Gastroesophageal sphincter (tissue), 4 donors: ENCODE measurements around the gene GPR63. TPM values are rescaled to one million over a fixed set of nuclear protein-coding genes. Genes with fewer than 3 reads are reported as not detected.
"Not testable (repeated sequence)": the region's sequence is repeated elsewhere in the genome, so short reads cannot be mapped to it uniquely, and the experiment has no call there.

Experiments used
- ATAC-seq: fragments of 150-250 bp; one replicate; pipeline ENCODE4 v1.9.1; 2016; ENCODE audit warnings: mild to moderate bottlenecking, moderate library complexity
- H3K27ac ChIP-seq, 4 donors: fragments of 200-600 bp; sonication (generic) in 3 of 4; 1 replicate in 3 of 4; 2 replicates in 1 of 4; pipeline ENCODE4 v1.5.1; 2016 to 2019
- H3K27me3 ChIP-seq: fragments of 200-600 bp; sonication (generic); one replicate; pipeline ENCODE4 v1.5.1; 2019
- H3K36me3 ChIP-seq, 2 donors: fragments of 200-600 bp; sonication (generic); one replicate each; pipeline ENCODE4 v1.5.1; 2019; ENCODE audit warnings: control low read depth in 1 of 2
- H3K4me1 ChIP-seq, 3 donors: fragments of 200-600 bp; sonication (generic); 1 replicate in 2 of 3; 2 replicates in 1 of 3; pipeline ENCODE4 v1.5.1; 2016 to 2019; ENCODE audit warnings: control low read depth in 2 of 3
- H3K4me3 ChIP-seq, 2 donors: fragments of 200-600 bp; sonication (generic); one replicate each; pipeline ENCODE4 v1.5.1; 2019; ENCODE audit warnings: mild to moderate bottlenecking in 1 of 2, moderate library complexity in 1 of 2
- H3K9me3 ChIP-seq, 3 donors: fragments of 200-600 bp; sonication (generic); one replicate each; pipeline ENCODE4 v1.5.1; 2017 to 2019; ENCODE audit warnings: control low read depth in 2 of 3
- CTCF ChIP-seq, 4 experiments: fragments of 200-600 bp in 2 of 4; fragments of 450-650 bp in 2 of 4; sonication (generic) in 1 of 4; IDR thresholded peaks; one replicate each; pipeline ENCODE4 v1.5.1; 2017 to 2019; ENCODE audit warnings: antibody characterized with exemption in 4 of 4, mild to moderate bottlenecking in 2 of 4, moderate library complexity in 2 of 4
- EP300 ChIP-seq: sonication (generic); formaldehyde crosslinking; IDR thresholded peaks from one replicate; pipeline ENCODE4 v1.6.1; 2017; ENCODE audit warnings: antibody characterized with exemption, mild to moderate bottlenecking
- POLR2A ChIP-seq, 2 donors: fragments of 450-650 bp; IDR thresholded peaks; one replicate each; pipeline ENCODE4 v1.6.1; 2017; ENCODE audit warnings: antibody characterized with exemption in 2 of 2, mild to moderate bottlenecking in 2 of 2, moderate library complexity in 1 of 2
- POLR2AphosphoS5 ChIP-seq: sonication (generic); formaldehyde crosslinking; IDR thresholded peaks from one replicate; pipeline ENCODE4 v1.6.1; 2017; ENCODE audit warnings: antibody characterized with exemption
- WGBS, 2 donors: methylation state at CpG; one replicate each; pipeline ENCODE4 v1.1.5; 2018; ENCODE audit warnings: low coverage in 1 of 2; 5-methylcytosine and 5-hydroxymethylcytosine counted together
- total RNA-seq, 4 donors: library from RNA; depleted of rRNA; stranded (reverse); fragments of >200 nt; gene quantifications; one replicate each; pipeline ENCODE4 v1.1.0, GENCODE V29; 2016

Gene GPR63
- 1 to 10 TPM in 3 of 4 donors, under 1 TPM in 1; 0.54 to 2.8 (median 1.4) TPM for total RNA-seq

GRCh38 chr6:96837081-96837971, at the start of gene GPR63:
TSS of gene GPR63 (minus strand) at chr6:96837477. CDS start at chr6:96799731, 37,746 bp downstream.
- 1% methylated on average over 18 to 29 of the region's 80 CpGs for WGBS, 2 donors
- Histone ChIP-seq H3K4me3 (peak within 1 kb of the TSS; percentile 46 to 73), H3K36me3 (no peaks in the 10 kb centered on the region), H3K27me3 (no peaks in the 10 kb centered on the region), H3K9me3 (no peaks in the 10 kb centered on the region), H3K4me1 (peaks cover 0 to 20% (median 0%) of the 10 kb centered on the region in 3 donors), H3K27ac (peak within 1 kb of the TSS in 3 of 4 donors; percentile 38 to 74 (median 57))
- no peak for TF ChIP-seq POLR2A (IDR thresholded peaks at IDR 0.05)
- ATAC-seq, result peak; percentile 91

GRCh38 chr6:96886519-96886918, 49.2 kb upstream of the GPR63 start:
- no peak overlapping the region for H3K27ac ChIP-seq
- peaks cover 4 to 20% of the 10 kb centered on the region in 2 donors for H3K36me3 ChIP-seq
- H3K4me3 ChIP-seq, result no peak overlapping the region
- TF ChIP-seq POLR2A (IDR thresholded peaks at IDR 0.05), result no peak
- TF ChIP-seq CTCF (IDR thresholded peaks at IDR 0.05), result no peak
- TF ChIP-seq POLR2AphosphoS5, result no peak
- TF ChIP-seq EP300, result no peak
- H3K27me3 ChIP-seq, result no peaks in the 10 kb centered on the region
- 70 to 71% methylated on average over 1 of the region's 1 CpG for WGBS, 2 donors
- H3K4me1 ChIP-seq, result no peaks in the 10 kb centered on the region
- H3K9me3 ChIP-seq, result no peaks in the 10 kb centered on the region
- no peak for ATAC-seq

GRCh38 chr6:96885187-96885631, 47.9 kb upstream of the GPR63 start:
- WGBS, 2 donors, result 81 to 90% methylated on average over 3 to 5 of the region's 5 CpGs
- H3K27me3 ChIP-seq, H3K4me1 ChIP-seq, H3K4me3 ChIP-seq, ATAC-seq, H3K9me3 ChIP-seq, H3K27ac ChIP-seq, H3K36me3 ChIP-seq: not testable (repeated sequence)

GRCh38 chr6:96878143-96878542, 40.9 kb upstream of the GPR63 start:
- H3K36me3 ChIP-seq, result no peaks in the 10 kb centered on the region
- no peaks in the 10 kb centered on the region for H3K9me3 ChIP-seq
- H3K4me1 ChIP-seq, result peaks cover 0 to 16% (median 0%) of the 10 kb centered on the region in 3 donors
- no peaks in the 10 kb centered on the region for H3K27me3 ChIP-seq
- H3K4me3 ChIP-seq, result no peak overlapping the region
- no peak for TF ChIP-seq POLR2A (IDR thresholded peaks at IDR 0.05)
- TF ChIP-seq POLR2AphosphoS5, result peak; percentile 54
- ATAC-seq, result no peak
- H3K27ac ChIP-seq, result peak overlapping the region in 2 of 4 donors; percentile 3 to 5

GRCh38 chr6:96876886-96877545, 39.7 kb upstream of the GPR63 start:
- no peak for ATAC-seq
- Histone ChIP-seq H3K4me3 (no peak overlapping the region), H3K4me1 (peaks cover 0 to 16% (median 0%) of the 10 kb centered on the region in 3 donors), H3K27me3 (no peaks in the 10 kb centered on the region), H3K27ac (no peak overlapping the region), H3K36me3 (no peaks in the 10 kb centered on the region), H3K9me3 (no peaks in the 10 kb centered on the region)
- TF ChIP-seq POLR2AphosphoS5 (no peak), EP300 (no peak), POLR2A (IDR thresholded peaks at IDR 0.05) (no peak), CTCF (IDR thresholded peaks at IDR 0.05) (no peak)
- WGBS, 2 donors, result 66 to 70% methylated on average over 9 of the region's 9 CpGs

GRCh38 chr6:96872976-96873375, 35.7 kb upstream of the GPR63 start:
- H3K9me3 ChIP-seq, result no peaks in the 10 kb centered on the region
- TF ChIP-seq CTCF (IDR thresholded peaks at IDR 0.05), result no peak
- TF ChIP-seq POLR2A (IDR thresholded peaks at IDR 0.05), result no peak
- TF ChIP-seq EP300, result no peak
- no peak for TF ChIP-seq POLR2AphosphoS5
- H3K27me3 ChIP-seq, result no peaks in the 10 kb centered on the region
- H3K36me3 ChIP-seq, result no peaks in the 10 kb centered on the region
- 79 to 86% methylated on average over 1 of the region's 1 CpG for WGBS, 2 donors
- peaks cover 0 to 9% (median 0%) of the 10 kb centered on the region in 3 donors for H3K4me1 ChIP-seq
- no peak overlapping the region for H3K4me3 ChIP-seq
- H3K27ac ChIP-seq, result no peak overlapping the region
- no peak for ATAC-seq
